Measurements from ENCODE around the gene PDE6B. TPM values are rescaled to one million over a fixed set of nuclear protein-coding genes. Genes with fewer than 3 reads are reported as not detected.

PDE6B gene
- total and polyA plus RNA-seq, 4 donors = 2.7 to 24.6 (median 12.0) TPM

- Histone ChIP-seq H3K36me3 (ENCODE audit: control insufficient read depth in 4 of 4, insufficient read depth in 4 of 4, low read length in 4 of 4) (no peaks in the 10 kb centered on the region), H3K27ac (ENCODE audit: low read depth in 1 of 2, low read length in 1 of 2) (no peak overlapping the region), H3K4me3 (no peak overlapping the region), H3K4me1 (ENCODE audit: control insufficient read depth in 5 of 5, insufficient read depth in 5 of 5, low read length in 5 of 5) (peaks cover 0 to 4% (median 0%) of the 10 kb centered on the region in 5 donors), H3K9ac (ENCODE audit: insufficient read depth in 1 of 2, low read length in 2 of 2) (no peak overlapping the region), H3K9me3 (ENCODE audit: control insufficient read depth in 4 of 4, insufficient read depth in 3 of 4, low read length in 3 of 4) (peaks cover 0 to 10% (median 2%) of the 10 kb centered on the region in 4 donors), H3K27me3 (ENCODE audit: control insufficient read depth in 3 of 3, insufficient read depth in 3 of 3, low read length in 2 of 3) (peaks cover 17 to 55% (median 31%) of the 10 kb centered on the region in 3 donors)
- DNase-seq = no peak
- no peak for TF ChIP-seq CTCF (IDR thresholded peaks at IDR 0.05; ENCODE audit: control extremely low read depth, extremely low read depth)
- ATAC-seq (ENCODE audit: insufficient read depth, low FRiP score) = no peak
- 67 to 77% methylated on average over 6 of the region's 6 CpGs for WGBS, 2 donors
These were observed 44.2 kb upstream of the PDE6B start for GRCh38 chr4:581181-581580.

- DNase-seq = no peak
- peaks cover 0 to 2% (median 0%) of the 10 kb centered on the region in 5 donors for H3K4me1 ChIP-seq (ENCODE audit: control insufficient read depth in 5 of 5, insufficient read depth in 5 of 5, low read length in 5 of 5)
- H3K36me3 ChIP-seq (ENCODE audit: control insufficient read depth in 4 of 4, insufficient read depth in 4 of 4, low read length in 4 of 4) = no peaks in the 10 kb centered on the region
- no peak overlapping the region for H3K9ac ChIP-seq (ENCODE audit: insufficient read depth in 1 of 2, low read length in 2 of 2)
- peaks cover 0 to 12% (median 2%) of the 10 kb centered on the region in 4 donors for H3K9me3 ChIP-seq (ENCODE audit: control insufficient read depth in 4 of 4, insufficient read depth in 3 of 4, low read length in 3 of 4)
- ATAC-seq (ENCODE audit: insufficient read depth, low FRiP score) = no peak
- no peak for TF ChIP-seq CTCF (IDR thresholded peaks at IDR 0.05; ENCODE audit: control extremely low read depth, extremely low read depth)
- WGBS, 2 donors = 72 to 83% methylated on average over 9 of the region's 9 CpGs
- no peak overlapping the region for H3K27ac ChIP-seq (ENCODE audit: low read depth in 1 of 2, low read length in 1 of 2)
- no peak overlapping the region for H3K4me3 ChIP-seq
- H3K27me3 ChIP-seq (ENCODE audit: control insufficient read depth in 3 of 3, insufficient read depth in 3 of 3, low read length in 2 of 3) = peaks cover 12 to 51% (median 31%) of the 10 kb centered on the region in 3 donors
These were observed 43.5 kb upstream of the PDE6B start for GRCh38 chr4:581753-582361.

- Histone ChIP-seq H3K36me3 (ENCODE audit: control insufficient read depth in 4 of 4, insufficient read depth in 4 of 4, low read length in 4 of 4) (no peaks in the 10 kb centered on the region), H3K4me1 (ENCODE audit: control insufficient read depth in 5 of 5, insufficient read depth in 5 of 5, low read length in 5 of 5) (no peaks in the 10 kb centered on the region), H3K9me3 (ENCODE audit: control insufficient read depth in 4 of 4, insufficient read depth in 3 of 4, low read length in 3 of 4) (peaks cover 0 to 16% (median 2%) of the 10 kb centered on the region in 4 donors), H3K27me3 (ENCODE audit: control insufficient read depth in 3 of 3, insufficient read depth in 3 of 3, low read length in 2 of 3) (peaks cover 0 to 41% (median 15%) of the 10 kb centered on the region in 3 donors), H3K9ac (ENCODE audit: insufficient read depth in 1 of 2, low read length in 2 of 2) (no peak overlapping the region), H3K4me3 (no peak overlapping the region), H3K27ac (ENCODE audit: low read depth in 1 of 2, low read length in 1 of 2) (no peak overlapping the region)
- ATAC-seq (ENCODE audit: insufficient read depth, low FRiP score) (no peak), DNase-seq (no peak)
- WGBS, 2 donors = 87 to 93% methylated on average over 2 of the region's 2 CpGs
- no peak for TF ChIP-seq CTCF (IDR thresholded peaks at IDR 0.05; ENCODE audit: control extremely low read depth, extremely low read depth)
These were observed 41.6 kb upstream of the PDE6B start for GRCh38 chr4:583820-584219.
